GF-D8 (cell line): Measurements from ENCODE around the gene SNX9.
A peak's percentile ranks its signal among the peaks of the same experiment; 100 is the strongest.
"Not testable (repeated sequence)": the region's sequence is repeated elsewhere in the genome, so short reads cannot be mapped to it uniquely, and the experiment has no call there.

Experiments used
- DNase-seq: peaks from one replicate; lab custom pipeline; 2025; lab: John Stamatoyannopoulos, UW

The SNX9 gene

DNA sequence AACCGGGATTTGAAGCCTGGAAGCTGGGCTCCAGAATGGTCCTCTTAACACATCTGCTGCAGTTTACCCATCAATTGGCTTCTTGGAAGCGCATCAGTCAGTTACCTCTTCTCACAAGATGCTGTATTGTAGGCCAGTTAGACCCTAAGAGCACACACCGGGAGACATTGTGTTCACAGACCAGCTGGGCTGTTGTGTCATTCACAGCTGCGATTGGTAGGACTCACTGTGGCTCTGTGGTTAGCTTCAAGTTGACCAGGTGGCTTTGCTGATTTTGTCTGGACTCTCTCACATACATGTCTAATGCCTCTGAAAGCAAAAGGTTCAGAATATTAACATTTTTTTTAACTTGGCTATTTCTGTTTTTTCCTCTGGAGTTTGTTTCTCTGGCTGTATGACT, 64.8 kb downstream of the SNX9 start:
- peak; percentile 11 for DNase-seq

- peak; percentile 61 for DNase-seq
Measured at GRCh38 chr6:157891544-157892362, 68.7 kb downstream of the SNX9 start.

GRCh38 chr6:157892363-157892877, 69.4 kb downstream of the SNX9 start:
- DNase-seq: peak; percentile 23

GRCh38 chr6:157893238-157893637, 70.2 kb downstream of the SNX9 start:
- no peak for DNase-seq

DNA sequence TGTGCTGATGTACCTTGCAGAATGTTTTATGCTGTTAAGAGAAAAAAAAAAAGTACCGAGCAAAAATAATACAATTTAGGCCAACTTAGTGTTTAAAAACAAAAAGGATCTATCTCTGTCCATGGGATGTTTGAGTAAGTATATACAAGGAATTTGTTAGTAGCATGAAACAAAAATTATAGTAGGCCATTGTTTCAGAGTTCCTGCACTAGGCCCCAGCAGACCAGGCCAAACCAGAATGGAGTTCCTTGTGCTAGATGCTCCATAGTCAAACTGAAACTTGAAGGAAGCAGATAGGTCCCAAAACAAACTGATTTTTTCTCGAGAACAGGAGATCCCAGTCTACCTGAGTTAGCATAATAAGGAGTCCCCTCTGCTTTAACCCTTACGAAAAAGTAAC, 72.5 kb downstream of the SNX9 start:
- no peak for DNase-seq

- DNase-seq: no peak
Measured at GRCh38 chr6:157896932-157897331, 73.9 kb downstream of the SNX9 start.

GRCh38 chr6:157898169-157898568, 75.1 kb downstream of the SNX9 start:
- no peak for DNase-seq

GRCh38 chr6:157898640-157899039, 75.6 kb downstream of the SNX9 start:
- no peak for DNase-seq

GRCh38 chr6:157900262-157900661, 77.2 kb downstream of the SNX9 start:
- DNase-seq: not testable (repeated sequence)

DNA sequence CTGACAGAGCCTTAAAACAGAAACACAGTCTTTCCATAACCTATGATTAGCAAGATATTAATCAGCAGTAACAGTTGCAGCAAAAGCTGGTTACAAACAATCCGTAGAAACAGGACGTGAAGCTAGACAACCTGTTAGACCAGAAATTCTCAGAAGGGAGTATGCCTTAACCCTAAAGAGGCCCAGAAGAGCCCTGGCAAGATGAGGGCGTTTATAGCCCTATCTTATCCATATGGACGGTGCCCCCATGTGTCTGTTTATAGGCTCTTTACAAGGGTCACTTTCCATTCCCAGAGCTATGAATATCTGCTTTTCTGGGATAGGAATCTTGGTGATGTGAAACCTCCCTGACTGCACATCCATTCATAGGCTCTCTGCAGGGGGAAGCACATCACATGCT, 77.7 kb downstream of the SNX9 start:
- not testable (repeated sequence) for DNase-seq

DNA sequence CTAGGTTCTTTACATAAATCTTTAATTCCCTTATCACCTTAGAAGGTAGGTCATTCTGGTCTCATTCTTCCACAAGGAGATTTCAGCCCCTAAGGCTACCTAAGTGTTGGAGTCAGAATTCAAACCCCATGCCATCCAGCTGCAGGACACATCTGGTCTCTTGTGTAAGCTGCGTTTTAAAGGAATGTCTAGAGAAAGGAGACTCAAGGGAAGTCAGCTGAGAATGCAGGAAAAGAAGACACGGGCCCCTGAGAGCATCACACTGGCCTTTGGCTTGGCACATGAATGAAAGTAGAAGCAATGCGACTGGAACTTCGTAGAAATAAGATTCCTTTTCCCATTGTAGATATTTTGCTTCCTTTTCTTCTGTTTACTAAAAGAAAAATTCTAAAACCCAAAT, 82.0 kb downstream of the SNX9 start:
- no peak for DNase-seq

DNA sequence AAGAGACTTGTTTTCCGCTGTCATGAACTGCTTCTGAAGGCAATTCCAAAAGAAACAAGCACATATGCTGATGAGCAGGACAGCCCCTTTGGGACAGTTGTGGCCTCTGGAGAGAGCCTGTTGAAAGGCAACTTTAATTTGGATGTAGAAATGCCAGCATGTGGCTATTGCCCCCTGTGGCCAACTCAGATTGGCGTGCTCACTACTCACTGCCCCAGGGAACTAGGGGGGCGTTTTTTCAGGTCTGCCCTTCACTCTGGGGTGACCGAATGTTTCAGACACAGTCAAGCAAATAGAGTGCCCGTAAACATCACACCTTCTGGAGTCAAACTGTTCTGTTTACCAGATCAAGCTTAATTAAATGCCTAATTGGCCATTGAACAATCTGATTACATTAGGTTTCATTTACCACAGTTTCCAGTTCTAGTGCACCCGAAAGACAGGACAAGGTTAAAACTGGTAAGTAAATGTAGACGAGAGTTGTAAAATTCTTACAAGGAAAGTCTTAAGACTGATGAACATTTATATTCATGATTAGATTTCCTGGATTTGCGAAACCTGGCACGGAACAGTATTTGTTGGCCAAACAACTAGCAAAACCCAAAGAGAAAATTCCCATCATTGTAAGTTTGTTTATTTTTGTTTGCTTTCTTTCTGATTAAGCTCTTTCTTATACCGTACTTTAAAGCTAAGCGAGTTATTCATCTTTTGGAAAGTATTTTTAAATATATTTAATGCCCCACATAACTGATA, 82.7 kb downstream of the SNX9 start:
- no peak for DNase-seq

GRCh38 chr6:157906537-157907061, 83.6 kb downstream of the SNX9 start:
- no peak for DNase-seq

DNA sequence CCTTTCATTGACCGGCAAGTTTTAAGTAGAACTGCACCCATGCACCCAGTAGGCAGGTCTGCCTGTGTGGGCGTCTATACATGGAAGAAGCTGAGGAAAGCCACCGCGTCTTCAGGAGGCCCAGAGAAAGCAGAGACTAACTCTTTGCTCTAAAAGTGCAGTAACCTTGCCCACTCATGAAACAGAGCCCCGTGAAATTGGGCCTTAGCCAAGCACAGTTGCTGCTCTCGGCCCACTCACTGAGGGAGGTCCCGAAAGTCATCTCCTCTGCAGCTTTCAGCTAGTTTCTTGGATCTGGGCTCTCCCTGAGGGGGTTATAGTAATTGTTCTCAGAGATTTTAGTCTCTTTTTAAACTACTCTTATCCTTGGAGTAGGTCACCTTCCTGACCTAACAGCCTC, 84.6 kb downstream of the SNX9 start:
- no peak for DNase-seq

- no peak for DNase-seq
Measured at GRCh38 chr6:157908369-157909281, 85.6 kb downstream of the SNX9 start.

- no peak for DNase-seq
Measured at GRCh38 chr6:157909282-157909664, 86.2 kb downstream of the SNX9 start.

DNA sequence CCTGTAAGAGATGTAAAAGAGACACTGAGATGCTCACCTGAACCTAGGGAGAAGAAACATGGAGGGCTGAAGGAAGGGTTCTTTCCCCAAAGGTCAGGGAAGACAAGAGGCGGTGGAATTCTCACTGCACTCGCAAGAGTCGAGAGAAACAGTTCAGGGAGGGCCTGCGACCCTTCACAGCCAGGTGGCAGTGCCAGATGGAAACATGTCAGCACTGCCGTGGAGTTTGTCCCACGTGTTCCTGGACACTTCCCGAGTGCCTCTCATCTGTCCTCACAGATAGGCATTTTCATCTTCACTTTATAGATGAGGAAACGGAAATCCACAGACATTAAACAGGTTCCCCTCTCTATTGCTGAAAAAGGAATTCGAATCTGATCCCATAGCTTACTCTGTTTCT, 88.2 kb downstream of the SNX9 start:
- DNase-seq: no peak

GRCh38 chr6:157911786-157912185, 88.7 kb downstream of the SNX9 start:
- DNase-seq: no peak

DNA sequence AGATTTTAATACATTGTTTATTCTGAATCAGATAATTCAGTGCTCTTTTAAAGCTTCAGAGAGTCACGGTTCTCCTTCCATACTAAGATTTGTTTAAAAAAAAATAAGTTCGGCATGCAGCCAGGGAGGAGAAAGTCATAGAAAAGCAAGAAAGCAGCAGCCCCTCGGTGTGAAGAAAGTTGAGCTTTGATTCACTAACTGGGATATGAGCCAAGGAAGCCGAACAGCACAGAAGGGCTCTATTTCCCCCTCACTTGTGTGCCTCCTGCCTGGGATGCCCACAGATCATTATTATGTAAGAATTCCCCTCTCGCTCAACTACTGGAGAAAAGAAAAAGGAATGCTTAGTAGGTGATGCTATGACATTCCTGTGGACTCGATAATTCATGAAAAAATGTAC, 89.3 kb downstream of the SNX9 start:
- no peak for DNase-seq

DNA sequence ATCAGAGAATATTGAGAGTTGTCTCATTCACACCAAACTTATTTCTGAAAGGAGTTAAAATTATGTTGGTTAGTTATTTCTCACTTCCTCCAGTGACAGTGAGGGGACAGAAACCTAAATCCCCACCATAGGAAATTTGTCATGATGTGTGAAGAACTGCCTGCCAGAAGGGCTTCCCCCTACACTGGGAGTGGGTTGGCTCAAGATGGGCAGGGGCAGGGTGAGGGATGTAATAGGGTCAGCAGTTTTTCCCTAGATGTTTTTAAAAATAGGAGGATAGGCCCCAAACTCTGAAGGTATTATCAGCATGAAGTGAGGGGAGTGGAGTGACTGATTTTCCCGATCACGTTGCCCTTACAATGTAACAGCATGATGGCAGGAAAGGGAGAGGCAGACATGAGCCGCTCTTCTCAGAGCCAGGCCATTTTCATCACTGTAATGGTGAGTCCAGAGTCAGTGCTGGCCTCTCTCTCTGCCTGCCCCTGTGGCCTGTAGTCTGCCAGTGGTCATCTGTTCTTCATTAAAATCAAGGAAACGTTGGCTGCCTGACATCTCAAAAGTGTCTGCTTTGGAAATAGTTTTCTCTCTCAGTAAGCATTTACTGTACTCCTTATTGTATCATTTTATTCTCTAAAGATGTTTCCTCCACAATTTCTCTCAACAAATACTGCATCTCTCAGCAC, 98.8 kb downstream of the SNX9 start:
- DNase-seq: no peak

GRCh38 chr6:157925771-157926170, 102.7 kb downstream of the SNX9 start:
- no peak for DNase-seq
